ENCODE data around the gene GSTT4.

The GSTT4 gene

DNA sequence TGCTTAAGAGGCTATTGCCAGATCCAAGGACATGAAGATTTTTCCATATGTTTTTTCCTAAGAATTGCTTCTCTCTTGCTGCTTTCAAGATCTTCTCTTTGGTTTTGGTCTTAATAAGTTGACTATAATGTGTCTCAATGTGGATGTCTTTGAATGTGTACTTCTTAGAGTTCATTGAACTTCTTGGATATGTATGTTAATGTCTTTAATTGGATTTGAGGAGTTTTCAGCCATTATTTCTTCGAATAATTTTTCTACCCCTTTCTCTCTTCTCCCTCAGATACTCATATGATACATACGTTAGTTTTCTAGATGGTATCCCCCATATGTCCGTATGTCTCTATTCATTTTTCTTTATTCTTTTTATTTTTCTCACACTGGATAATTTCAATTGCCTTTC, 19.1 kb upstream of the GSTT4 start:
- TF ChIP-seq ISL1 (CRISPR knock-in tag; IDR thresholded peaks at IDR 0.05) (no peak), BACH2 (CRISPR knock-in tag; IDR thresholded peaks at IDR 0.05; ENCODE audit: borderline replicate concordance) (no peak), ZNF8 (CRISPR knock-in tag; IDR thresholded peaks at IDR 0.05) (no peak), CREB5 (CRISPR knock-in tag; IDR thresholded peaks at IDR 0.05; ENCODE audit: low read depth) (no peak), ESRRG (CRISPR knock-in tag; IDR thresholded peaks at IDR 0.05) (no peak)
- TF ChIP-seq, protein P1, sequence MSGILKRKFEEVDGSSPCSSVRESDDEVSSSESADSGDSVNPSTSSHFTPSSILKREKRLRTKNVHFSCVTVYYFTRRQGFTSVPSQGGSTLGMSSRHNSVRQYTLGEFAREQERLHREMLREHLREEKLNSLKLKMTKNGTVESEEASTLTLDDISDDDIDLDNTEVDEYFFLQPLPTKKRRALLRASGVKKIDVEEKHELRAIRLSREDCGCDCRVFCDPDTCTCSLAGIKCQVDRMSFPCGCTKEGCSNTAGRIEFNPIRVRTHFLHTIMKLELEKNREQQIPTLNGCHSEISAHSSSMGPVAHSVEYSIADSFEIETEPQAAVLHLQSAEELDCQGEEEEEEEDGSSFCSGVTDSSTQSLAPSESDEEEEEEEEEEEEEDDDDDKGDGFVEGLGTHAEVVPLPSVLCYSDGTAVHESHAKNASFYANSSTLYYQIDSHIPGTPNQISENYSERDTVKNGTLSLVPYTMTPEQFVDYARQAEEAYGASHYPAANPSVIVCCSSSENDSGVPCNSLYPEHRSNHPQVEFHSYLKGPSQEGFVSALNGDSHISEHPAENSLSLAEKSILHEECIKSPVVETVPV (CRISPR knock-in tag; IDR thresholded peaks at IDR 0.05) = no peak
- ATAC-seq = no peak

DNA sequence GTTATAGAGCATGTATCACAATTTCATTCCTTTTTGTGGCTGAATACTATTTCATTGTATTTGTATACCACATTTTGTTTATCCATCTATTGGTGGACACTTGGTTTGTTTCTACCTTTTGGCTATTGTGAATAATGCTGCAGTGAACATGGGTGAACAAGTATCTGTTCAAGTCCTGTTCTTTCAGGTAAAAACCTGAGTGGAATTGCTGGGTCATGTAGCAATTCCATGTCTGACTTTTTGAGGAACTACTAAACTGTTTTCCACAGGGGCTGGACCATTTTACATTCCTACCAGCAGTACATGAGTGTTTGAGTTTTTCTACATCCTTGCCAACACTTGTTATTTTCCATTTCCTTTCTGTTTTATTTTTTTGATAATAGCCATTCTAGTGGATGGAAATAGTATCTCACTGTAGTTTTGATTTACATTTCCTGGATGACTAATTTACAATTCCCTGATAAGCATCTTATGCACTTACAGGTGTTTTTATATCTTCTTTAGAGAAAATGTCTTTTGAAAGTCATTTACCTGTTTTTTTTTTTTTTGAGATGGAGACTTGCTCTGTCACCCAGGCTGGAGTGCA, 18.0 kb upstream of the GSTT4 start:
- TF ChIP-seq, protein P2, sequence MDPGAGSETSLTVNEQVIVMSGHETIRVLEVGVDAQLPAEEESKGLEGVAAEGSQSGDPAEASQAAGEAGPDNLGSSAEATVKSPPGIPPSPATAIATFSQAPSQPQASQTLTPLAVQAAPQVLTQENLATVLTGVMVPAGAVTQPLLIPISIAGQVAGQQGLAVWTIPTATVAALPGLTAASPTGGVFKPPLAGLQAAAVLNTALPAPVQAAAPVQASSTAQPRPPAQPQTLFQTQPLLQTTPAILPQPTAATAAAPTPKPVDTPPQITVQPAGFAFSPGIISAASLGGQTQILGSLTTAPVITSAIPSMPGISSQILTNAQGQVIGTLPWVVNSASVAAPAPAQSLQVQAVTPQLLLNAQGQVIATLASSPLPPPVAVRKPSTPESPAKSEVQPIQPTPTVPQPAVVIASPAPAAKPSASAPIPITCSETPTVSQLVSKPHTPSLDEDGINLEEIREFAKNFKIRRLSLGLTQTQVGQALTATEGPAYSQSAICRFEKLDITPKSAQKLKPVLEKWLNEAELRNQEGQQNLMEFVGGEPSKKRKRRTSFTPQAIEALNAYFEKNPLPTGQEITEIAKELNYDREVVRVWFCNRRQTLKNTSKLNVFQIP (CRISPR knock-in tag; IDR thresholded peaks at IDR 0.05; ENCODE audit: borderline replicate concordance, low read depth) = no peak
- no peak for TF ChIP-seq CREB5 (CRISPR knock-in tag; IDR thresholded peaks at IDR 0.05; ENCODE audit: low read depth)
- TF ChIP-seq ZFP30 (CRISPR knock-in tag; IDR thresholded peaks at IDR 0.05) = no peak
- TF ChIP-seq, protein P3, sequence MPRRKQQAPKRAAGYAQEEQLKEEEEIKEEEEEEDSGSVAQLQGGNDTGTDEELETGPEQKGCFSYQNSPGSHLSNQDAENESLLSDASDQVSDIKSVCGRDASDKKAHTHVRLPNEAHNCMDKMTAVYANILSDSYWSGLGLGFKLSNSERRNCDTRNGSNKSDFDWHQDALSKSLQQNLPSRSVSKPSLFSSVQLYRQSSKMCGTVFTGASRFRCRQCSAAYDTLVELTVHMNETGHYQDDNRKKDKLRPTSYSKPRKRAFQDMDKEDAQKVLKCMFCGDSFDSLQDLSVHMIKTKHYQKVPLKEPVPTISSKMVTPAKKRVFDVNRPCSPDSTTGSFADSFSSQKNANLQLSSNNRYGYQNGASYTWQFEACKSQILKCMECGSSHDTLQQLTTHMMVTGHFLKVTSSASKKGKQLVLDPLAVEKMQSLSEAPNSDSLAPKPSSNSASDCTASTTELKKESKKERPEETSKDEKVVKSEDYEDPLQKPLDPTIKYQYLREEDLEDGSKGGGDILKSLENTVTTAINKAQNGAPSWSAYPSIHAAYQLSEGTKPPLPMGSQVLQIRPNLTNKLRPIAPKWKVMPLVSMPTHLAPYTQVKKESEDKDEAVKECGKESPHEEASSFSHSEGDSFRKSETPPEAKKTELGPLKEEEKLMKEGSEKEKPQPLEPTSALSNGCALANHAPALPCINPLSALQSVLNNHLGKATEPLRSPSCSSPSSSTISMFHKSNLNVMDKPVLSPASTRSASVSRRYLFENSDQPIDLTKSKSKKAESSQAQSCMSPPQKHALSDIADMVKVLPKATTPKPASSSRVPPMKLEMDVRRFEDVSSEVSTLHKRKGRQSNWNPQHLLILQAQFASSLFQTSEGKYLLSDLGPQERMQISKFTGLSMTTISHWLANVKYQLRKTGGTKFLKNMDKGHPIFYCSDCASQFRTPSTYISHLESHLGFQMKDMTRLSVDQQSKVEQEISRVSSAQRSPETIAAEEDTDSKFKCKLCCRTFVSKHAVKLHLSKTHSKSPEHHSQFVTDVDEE (CRISPR knock-in tag; IDR thresholded peaks at IDR 0.05) = no peak
- no peak for TF ChIP-seq TOX (CRISPR knock-in tag; IDR thresholded peaks at IDR 0.05; ENCODE audit: borderline replicate concordance)
- ATAC-seq = no peak

GRCh38 chr22:24021304-24021703, 16.1 kb upstream of the GSTT4 start:
- ATAC-seq = no peak
- TF ChIP-seq RARB (CRISPR knock-in tag; IDR thresholded peaks at IDR 0.05) (no peak), ZNF565 (CRISPR knock-in tag; conservative IDR thresholded peaks at IDR 0.05; ENCODE audit: low read depth) (no peak), ZNF8 (CRISPR knock-in tag; IDR thresholded peaks at IDR 0.05) (no peak), ZNF70 (CRISPR knock-in tag; IDR thresholded peaks at IDR 0.05) (no peak), ESRRG (CRISPR knock-in tag; IDR thresholded peaks at IDR 0.05) (no peak), OSR1 (CRISPR knock-in tag; IDR thresholded peaks at IDR 0.05) (no peak), ARNTL (CRISPR knock-in tag; IDR thresholded peaks at IDR 0.05; ENCODE audit: borderline replicate concordance, low read depth) (no peak), GLIS3 (CRISPR knock-in tag; IDR thresholded peaks at IDR 0.05) (no peak), CSDC2 (CRISPR knock-in tag; IDR thresholded peaks at IDR 0.05) (no peak), ZFP3 (CRISPR knock-in tag; IDR thresholded peaks at IDR 0.05) (no peak)
- TF ChIP-seq, protein P4, sequence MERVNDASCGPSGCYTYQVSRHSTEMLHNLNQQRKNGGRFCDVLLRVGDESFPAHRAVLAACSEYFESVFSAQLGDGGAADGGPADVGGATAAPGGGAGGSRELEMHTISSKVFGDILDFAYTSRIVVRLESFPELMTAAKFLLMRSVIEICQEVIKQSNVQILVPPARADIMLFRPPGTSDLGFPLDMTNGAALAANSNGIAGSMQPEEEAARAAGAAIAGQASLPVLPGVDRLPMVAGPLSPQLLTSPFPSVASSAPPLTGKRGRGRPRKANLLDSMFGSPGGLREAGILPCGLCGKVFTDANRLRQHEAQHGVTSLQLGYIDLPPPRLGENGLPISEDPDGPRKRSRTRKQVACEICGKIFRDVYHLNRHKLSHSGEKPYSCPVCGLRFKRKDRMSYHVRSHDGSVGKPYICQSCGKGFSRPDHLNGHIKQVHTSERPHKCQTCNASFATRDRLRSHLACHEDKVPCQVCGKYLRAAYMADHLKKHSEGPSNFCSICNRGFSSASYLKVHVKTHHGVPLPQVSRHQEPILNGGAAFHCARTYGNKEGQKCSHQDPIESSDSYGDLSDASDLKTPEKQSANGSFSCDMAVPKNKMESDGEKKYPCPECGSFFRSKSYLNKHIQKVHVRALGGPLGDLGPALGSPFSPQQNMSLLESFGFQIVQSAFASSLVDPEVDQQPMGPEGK (CRISPR knock-in tag; IDR thresholded peaks at IDR 0.05; ENCODE audit: borderline replicate concordance) = no peak
- TF ChIP-seq, protein P3 (CRISPR knock-in tag; IDR thresholded peaks at IDR 0.05) = no peak
